GM21723 (cell line): ENCODE results near the gene NCOA3.
"Not testable (repeated sequence)": the region's sequence is repeated elsewhere in the genome, so short reads cannot be mapped to it uniquely, and the experiment has no call there.

Experiments used
- ATAC-seq: cut with Tn5 transposase; IDR thresholded peaks from one replicate; pipeline ENCODE4 v1.9.1; 2021; ENCODE audit warnings: mild to moderate bottlenecking, moderate library complexity; ENCODE audit not compliant: unreplicated experiment

Gene NCOA3

GRCh38 chr20:47468290-47469050 is 33.2 kb upstream of the NCOA3 start:
- peak; percentile 46 for ATAC-seq

- ATAC-seq = no peak
Measured at GRCh38 chr20:47475419-47476044, 26.2 kb upstream of the NCOA3 start.

GRCh38 chr20:47476452-47476851 is 25.2 kb upstream of the NCOA3 start:
- no peak for ATAC-seq

- ATAC-seq = no peak
Measured at GRCh38 chr20:47479093-47479492, 22.6 kb upstream of the NCOA3 start.

- no peak for ATAC-seq
Measured at GRCh38 chr20:47479506-47479905, 22.2 kb upstream of the NCOA3 start.

- no peak for ATAC-seq
Measured at GRCh38 chr20:47480239-47480638, 21.4 kb upstream of the NCOA3 start.

- ATAC-seq = no peak
Measured at GRCh38 chr20:47480705-47481104, 21.0 kb upstream of the NCOA3 start.

GRCh38 chr20:47481330-47482216 is 20.1 kb upstream of the NCOA3 start:
- no peak for ATAC-seq

- no peak for ATAC-seq
Measured at GRCh38 chr20:47482705-47483104, 19.0 kb upstream of the NCOA3 start.

GRCh38 chr20:47484303-47484702 is 17.4 kb upstream of the NCOA3 start:
- ATAC-seq = no peak

- ATAC-seq = peak; percentile 71
Measured at GRCh38 chr20:47487175-47487917, 14.3 kb upstream of the NCOA3 start.

GRCh38 chr20:47489448-47489872 is 12.2 kb upstream of the NCOA3 start:
- ATAC-seq = no peak

GRCh38 chr20:47490795-47491194 is 10.9 kb upstream of the NCOA3 start:
- ATAC-seq = no peak

- no peak for ATAC-seq
Measured at GRCh38 chr20:47492284-47492683, 9.4 kb upstream of the NCOA3 start.

- peak; percentile 35 for ATAC-seq
Measured at GRCh38 chr20:47493175-47493962, 8.3 kb upstream of the NCOA3 start.

- no peak for ATAC-seq
Measured at GRCh38 chr20:47493963-47494293, 7.8 kb upstream of the NCOA3 start.

- not testable (repeated sequence) for ATAC-seq
Measured at GRCh38 chr20:47494606-47495005, 7.1 kb upstream of the NCOA3 start.

- no peak for ATAC-seq
Measured at GRCh38 chr20:47496118-47496517, 5.6 kb upstream of the NCOA3 start.

- ATAC-seq = no peak
Measured at GRCh38 chr20:47498606-47499005, 3.1 kb upstream of the NCOA3 start.

- no peak for ATAC-seq
Measured at GRCh38 chr20:47499053-47499452, 2.6 kb upstream of the NCOA3 start.
